Keratinocyte (primary cell): ENCODE measurements around the gene RSPH10B.
"Not testable (repeated sequence)": the region's sequence is repeated elsewhere in the genome, so short reads cannot be mapped to it uniquely, and the experiment has no call there.

Experiments
- CTCF ChIP-seq, 3 experiments: IDR thresholded peaks in 1 of 3; conservative IDR thresholded peaks in 1 of 3; optimal IDR thresholded peaks in 1 of 3; 2 replicates in 2 of 3; 3 replicates in 1 of 3; pipeline versions ENCODE3 to v1.5.1; 2011; ENCODE audit warnings: low read length in 3 of 3, mild to moderate bottlenecking in 3 of 3, moderate library complexity in 2 of 3, control low read depth in 1 of 3, inconsistent platforms in 1 of 3; ENCODE audit not compliant: insufficient read depth in 2 of 3; ENCODE audit errors: extremely low read depth in 1 of 3
- EZH2 ChIP-seq: IDR thresholded peaks from one replicate; pipeline ENCODE4 v1.6.1; 2012; ENCODE audit warnings: inconsistent platforms, mild to moderate bottlenecking, low read length, moderate library complexity

GRCh38 chr7:5884431-5884830 is 86.1 kb downstream of the RSPH10B start:
- not testable (repeated sequence) for TF ChIP-seq CTCF (optimal IDR thresholded peaks at IDR 0.05 in 1 of 3, IDR thresholded peaks at IDR 0.05 in 1 of 3, conservative IDR thresholded peaks at IDR 0.05 in 1 of 3; ENCODE audit: extremely low read depth in 1 of 3, insufficient read depth in 2 of 3, low read length in 3 of 3); EZH2
